Islet precursor cell (in vitro differentiated cells): ENCODE data around the gene SPATA6L.

ENCODE experiments used
- DNase-seq: peaks from one replicate; pipeline ENCODE4 v3.0.0-alpha.2; 2018

The SPATA6L gene

DNA sequence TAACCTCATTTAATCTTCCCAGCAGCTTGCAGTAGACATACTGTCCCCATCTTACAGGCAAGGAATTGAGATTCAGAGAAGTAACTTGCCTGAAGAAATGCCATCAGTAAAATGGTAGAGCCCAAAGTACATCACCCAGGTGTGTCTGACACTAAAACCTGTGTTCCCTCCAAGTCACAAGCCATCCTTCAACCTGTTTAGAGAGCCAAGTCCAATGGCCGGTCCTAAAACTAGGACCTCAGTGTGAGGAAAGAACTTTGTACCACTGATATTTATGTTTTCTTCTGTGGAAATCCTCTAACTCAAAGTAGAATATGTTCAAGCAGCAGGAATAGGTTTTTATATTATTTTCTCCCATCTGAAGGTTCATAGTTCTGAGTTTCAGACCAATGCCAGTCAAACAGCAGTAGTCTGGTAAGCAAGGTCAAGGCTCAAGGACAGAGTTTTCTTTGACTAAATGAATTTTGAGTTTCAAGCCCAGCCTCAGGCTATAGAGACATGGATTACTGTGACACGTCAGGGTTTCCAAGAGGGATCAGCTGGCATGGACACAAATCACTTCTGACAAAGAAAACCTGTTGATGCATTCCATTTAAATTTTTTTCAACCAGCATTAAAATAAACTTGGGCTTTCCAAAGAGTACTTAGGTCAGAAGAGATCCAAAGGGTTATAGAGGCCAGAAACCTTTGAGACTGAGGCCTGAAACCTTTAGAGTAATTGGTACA is 85.1 kb downstream of the SPATA6L start:
- no peak for DNase-seq

DNA sequence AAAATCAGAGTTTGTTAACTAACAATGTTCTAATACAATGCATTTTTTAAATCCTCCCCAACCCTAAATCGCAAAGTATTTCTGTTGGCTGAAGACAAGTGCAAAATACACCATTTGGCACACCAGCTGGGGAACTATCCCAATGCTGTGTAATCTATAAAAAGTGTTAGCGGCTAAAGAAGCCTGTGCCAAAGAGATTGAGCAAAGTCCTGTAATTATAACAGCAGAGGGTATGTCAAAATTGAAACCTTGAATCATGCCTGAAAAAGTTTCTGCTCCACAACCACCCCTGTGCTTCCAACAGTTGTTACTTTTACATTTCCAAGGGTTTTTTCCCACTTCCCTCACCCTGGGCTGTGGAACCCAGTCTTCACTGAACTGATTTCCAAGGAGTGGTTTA is 87.3 kb downstream of the SPATA6L start:
- no peak for DNase-seq

DNA sequence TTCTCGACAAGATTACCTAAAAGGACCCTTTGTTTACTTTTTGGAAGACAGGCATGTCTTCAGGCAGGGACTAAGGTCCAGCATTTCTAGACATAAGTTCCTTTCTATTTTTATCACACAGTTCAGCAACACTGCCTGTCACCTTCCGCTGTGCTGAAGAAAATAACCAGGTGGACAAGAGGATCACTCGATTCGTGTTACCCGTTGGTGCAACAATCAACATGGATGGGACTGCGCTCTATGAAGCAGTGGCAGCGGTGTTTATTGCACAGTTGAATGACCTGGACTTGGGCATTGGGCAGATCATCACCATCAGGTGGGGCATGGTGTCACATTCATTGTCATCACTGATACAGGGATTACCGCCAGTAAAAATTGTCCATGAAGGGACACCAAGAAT is 89.8 kb downstream of the SPATA6L start:
- no peak for DNase-seq

DNA sequence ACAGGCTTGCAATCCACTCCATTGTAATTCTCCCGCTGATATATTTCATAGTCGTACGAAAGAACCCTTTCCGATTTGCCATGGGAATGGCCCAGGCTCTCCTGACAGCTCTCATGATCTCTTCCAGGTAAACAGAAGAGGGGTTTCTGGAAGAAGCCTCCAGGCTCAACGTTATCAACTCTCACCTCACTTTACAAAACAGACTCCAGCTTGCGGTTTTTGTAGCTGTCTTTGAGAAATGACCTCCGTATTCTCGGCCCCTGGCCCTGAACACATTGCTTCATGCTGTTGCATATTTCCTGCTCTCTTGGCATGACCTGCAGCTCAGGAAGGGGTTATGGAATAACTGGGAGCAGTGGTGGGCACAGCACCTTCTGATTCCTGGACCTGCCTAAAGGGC is 90.3 kb downstream of the SPATA6L start:
- peak; percentile 62 for DNase-seq

DNA sequence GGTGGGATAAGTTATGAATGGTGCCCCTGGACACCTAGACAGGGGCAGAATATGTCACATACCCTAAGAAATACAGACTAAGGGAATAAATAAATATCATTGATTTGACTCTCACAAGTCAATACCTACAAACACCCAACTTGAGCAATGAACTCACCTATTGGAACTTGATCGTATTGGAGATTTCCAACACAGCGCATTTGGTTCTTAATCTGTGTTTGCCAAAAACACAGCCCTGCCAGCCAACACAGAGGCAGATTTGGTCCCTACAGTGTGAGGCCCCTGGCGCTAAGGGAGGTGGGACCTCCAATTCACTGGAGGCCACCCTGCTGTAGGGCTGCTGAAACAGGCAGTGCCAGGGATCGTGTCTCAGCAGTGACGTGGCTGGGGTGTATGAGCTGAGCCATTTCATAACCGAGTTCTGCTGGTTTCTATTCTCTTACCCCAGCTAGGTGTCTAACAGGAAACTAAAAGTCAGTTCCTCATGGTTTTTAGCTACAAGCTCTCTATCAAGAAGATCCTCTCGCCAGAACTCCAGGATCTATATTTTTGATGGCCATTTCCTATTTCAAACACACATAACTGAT is 91.5 kb downstream of the SPATA6L start:
- no peak for DNase-seq

DNA sequence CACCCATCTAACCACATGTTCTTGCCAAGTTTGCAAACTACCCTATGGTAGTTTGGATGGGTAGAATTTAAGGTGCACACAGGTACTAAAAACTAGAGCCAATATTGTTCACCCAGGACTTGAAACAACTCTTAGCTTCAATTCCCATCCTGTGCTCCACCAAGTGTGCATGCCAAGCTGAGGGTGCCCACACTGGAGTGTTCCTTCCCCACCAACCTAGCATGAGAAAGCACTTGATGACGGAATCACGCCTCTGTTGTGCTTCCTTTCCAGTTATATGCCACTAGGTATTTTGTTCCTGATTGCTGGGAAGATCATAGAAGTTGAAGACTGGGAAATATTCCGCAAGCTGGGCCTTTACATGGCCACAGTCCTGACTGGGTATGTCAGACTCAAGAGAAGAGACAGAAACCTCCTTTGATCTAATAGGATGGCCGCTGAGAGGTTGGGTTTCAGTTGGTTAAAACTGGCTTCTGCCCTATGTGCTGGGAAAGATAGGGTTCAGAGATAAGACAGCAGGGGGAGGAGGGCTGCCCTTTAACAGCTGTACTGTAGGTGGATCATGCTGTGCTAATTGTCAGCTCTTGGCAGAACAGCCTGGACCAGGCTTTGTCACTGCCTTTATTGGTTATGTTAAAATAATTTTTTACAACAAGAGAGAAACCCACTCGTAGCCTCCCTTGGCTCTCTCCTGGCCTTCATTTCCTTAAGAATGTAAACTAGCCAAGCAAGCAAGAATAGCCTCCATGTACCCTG is 92.5 kb downstream of the SPATA6L start:
- DNase-seq: no peak

DNA sequence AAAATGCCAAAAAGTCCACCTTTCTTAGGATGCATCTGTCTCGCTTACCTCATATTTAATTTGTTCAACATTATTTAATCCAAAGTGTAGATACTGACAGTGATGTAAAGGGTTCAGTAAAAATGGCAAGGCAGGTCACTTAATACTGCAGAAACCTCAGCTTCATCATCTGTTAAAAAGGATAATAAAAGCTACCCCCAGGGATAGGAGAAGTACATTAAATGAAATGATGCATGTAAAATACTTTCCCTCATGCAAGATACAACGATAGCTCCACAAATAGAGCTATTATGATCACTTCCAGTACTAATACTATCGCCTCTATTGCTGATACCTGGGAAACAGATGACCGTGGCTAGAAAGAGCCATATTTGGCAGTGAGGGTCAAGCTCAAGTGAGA is 93.1 kb downstream of the SPATA6L start:
- no peak for DNase-seq

DNA sequence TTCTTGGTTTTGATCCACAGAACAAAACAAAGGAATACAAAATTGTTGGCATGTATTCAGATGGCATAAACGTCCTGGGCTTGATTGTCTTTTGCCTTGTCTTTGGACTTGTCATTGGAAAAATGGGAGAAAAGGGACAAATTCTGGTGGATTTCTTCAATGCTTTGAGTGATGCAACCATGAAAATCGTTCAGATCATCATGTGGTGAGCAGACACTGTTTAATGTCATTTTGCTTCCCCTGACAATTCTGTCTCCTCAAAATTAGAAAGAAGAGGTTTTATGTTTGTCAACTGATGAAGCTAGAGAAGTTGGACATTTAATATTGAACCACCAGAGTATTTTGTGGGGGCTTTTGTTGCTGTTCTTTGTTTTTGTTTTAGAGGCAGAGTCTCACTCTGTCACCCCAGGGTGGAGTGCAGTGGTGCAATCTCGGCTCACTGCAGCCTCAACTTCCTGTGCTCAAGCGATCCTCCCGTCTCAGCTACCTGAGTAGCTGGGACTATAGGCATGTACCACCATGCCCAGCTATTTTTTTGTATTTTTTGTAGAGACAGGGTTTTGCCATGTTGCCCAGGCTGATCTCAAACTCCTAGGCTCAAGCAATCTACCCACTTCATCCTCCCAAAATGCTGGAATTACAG is 94.0 kb downstream of the SPATA6L start:
- no peak for DNase-seq

DNA sequence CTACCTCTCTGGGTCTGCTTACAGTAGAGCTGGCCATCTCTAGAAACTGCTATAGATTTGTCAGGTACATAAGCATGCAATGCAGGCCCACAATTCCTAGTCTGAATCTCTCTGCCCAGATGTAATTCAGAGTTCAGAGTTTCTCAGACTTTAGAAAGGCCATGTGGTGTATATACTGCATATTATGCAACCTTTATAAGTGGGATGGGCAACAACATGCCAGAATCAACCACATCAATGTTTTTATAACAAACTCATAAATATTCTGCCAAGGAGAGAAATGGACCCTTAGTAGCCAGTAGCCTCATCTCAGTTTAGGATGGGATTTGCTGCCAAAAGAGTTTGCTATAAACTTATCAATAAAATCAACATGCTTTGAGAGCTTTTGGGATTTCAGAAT is 97.2 kb downstream of the SPATA6L start:
- no peak for DNase-seq

DNA sequence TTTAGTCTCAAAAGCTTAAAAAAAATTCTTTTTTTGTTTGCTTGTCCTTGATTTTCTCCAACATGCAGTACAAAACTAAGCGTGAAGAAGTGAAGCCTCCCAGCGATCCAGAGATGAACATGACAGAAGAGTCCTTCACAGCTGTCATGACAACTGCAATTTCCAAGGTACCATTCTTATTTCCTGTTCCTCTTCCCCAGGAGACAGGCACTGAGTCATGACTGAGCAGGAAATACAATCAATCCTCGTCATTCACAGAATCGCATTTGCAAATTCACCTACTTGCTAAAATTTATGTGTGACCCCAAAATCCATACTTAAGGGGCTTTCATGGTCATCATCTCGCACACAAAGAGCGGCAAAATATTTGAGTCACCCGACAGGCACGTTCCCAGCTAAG is 98.7 kb downstream of the SPATA6L start:
- DNase-seq: no peak

DNA sequence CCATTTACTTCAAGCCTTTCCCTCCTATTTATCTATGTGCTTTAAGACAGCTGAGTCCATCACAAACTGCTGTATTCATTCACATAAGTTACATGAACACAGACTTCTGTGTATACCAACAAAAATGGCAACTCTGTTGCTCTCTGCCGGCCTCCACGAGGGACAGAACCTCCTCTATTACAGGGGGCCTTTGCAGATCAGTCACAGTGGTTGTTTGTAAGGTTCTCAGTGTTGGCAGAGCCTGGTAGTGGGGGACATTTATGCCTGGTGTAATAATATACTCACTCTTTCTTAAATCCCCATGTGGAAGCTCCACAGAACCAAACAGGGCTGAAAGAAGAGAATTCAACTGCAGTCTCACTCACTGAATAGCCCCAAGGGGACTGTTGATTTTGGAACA is 99.5 kb downstream of the SPATA6L start:
- DNase-seq: no peak

DNA sequence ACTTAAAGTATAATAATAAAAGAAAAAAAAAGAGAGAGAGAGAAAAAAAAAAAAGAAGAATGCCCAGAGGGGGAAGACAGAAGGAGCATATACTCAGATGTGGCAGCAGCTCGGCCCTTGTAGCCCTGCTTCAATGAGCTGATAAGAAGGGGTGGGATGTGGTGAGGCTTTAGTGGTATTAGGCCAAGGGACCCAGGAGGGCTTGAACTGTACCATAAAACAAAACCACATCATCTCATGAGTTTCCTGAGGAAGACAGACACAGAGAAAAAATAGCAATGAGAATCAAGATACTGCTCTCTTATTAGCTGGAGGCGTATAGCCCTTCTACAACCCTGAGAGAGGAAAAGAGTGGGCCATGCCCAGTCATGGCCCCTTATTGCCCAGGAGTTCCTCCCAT is 103.2 kb downstream of the SPATA6L start:
- DNase-seq: no peak

DNA sequence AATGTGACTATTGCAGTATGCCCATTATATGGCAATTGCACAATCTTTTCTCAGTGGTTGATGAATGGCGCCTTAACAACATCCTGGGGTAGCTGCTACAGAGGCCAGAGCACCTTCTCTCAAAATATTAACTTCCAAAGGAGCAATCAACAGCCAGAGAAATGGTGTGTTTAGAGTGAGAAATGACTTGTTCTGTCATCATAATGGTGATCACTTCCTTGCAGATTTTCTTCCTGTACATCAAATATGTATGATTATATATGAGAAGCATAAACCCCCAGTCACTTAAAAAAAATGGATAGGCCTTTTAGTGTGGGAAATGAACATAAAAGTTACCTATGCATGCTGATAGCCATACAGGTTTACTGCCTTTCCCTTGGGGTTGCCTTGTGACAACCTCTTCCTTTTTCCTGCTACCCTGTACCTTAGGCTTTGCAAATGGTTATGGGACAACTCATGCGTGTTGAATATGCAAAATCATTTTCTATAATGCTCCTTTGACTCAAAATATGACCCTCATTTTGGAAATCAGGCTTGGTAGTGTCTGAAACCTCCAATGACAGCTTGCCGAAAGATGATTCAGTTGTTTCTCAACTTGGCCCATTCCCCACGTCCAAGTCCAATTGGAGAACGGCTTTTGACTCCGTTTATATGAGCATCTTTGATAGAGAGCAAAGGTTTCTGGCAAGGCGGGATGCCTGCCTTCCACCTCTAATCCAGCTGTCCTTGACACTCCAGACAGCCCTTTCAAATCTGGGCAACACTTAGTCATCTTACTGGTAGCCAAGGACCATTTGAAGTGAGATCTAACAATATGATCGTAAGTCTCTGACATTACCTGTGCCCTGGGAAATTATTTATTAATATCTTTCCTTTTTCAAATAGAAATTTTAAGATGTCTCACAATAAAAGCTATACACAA is 106.8 kb downstream of the SPATA6L start:
- DNase-seq: no peak

DNA sequence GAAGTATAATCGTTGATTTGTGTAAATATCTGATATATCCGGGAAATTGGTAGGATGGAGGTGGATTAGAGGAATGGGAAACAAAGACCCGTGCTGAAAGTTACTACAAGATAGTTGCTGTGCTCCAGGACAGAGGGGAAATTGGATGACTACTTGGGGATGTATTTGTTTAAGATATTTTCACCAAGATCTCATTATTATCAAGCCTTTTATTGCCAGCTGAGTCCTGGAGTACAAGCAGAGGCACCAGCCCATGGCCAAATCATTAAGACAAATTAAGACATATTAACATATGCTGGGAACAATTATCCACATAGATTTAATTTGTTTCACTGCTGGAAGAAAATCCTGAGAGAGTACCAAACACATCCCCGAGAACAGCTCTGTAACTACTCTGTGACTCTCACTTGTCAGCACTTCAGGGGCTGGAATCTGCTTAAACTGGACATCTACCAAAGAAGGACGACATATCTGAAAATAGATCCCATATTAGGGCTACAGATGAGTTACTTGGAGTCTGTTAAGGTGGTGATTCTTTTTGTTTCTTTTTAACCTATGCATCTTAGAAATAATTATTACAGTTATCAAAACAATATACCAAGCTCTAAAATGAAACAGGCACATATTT is 107.8 kb downstream of the SPATA6L start:
- no peak for DNase-seq

DNA sequence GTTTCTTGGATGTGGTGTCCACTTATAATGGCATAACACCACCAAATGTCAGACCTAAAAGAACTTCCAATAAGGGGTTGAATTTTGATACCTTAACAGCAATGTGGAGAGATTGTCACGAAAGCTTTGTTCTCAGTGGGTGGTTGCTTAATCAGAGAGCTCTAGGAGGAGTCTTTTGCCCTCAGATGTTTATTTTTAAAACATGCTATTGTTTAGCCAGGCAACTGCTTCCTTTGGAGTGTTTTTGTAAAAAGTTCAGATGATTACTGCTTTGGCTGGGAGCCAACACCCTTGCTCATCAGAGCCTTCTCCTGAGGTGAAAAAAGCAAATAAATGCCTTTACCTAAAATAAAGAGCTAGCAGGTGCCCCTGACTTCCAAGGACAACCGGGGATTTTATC is 111.0 kb downstream of the SPATA6L start:
- DNase-seq: no peak

DNA sequence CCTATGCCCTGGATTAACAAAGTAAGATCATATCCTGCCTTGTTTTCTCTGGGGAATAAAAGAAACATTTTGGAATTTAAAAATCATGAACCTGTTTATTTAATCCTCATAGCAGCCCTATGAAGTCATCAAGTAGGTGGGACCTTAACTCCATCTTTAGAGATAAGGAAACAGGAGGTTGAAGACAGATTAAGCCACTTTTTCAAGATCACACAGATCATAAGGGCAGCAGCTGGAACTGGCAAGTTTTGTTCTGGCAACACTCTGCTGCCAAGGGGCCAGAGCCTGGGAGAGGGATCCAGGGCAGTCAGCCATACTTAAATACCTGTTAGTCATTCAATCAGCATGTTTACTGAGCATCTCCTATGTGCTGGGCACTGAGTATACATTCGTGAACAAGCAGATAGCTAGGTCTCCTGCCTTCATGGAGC is 112.3 kb downstream of the SPATA6L start:
- no peak for DNase-seq

DNA sequence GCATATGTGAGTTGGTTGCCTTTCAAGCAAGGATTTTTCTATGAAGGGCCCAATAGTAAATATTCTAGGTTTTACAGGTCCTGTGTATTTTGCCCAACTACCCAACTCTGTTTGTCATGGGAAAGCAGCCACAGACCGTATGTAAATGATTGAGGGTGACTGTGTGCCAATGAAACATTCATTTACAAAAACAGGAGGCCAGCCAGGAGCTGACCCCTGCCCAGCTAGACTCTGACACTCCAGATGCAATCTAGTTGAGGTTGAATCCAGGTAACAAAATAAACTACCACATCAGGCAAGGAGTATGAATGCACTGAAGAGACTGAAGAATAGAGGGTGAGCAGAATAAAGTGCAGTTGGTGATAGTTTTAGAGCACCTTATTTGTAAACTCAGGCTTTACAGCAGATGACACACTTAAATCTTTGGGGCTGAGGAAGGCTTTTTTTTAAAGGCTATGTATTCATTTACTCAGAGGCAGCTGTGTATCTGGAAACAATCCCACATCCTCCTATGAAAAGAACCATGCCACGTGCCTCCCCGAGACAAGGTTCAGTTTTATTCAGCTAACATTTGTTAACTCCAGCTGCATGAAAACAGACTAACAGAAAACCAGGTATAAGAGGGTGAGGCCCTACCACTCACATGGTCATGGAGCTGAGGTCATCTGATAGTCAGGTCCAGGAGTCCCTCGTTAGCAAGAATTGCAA is 115.3 kb downstream of the SPATA6L start:
- DNase-seq: no peak

DNA sequence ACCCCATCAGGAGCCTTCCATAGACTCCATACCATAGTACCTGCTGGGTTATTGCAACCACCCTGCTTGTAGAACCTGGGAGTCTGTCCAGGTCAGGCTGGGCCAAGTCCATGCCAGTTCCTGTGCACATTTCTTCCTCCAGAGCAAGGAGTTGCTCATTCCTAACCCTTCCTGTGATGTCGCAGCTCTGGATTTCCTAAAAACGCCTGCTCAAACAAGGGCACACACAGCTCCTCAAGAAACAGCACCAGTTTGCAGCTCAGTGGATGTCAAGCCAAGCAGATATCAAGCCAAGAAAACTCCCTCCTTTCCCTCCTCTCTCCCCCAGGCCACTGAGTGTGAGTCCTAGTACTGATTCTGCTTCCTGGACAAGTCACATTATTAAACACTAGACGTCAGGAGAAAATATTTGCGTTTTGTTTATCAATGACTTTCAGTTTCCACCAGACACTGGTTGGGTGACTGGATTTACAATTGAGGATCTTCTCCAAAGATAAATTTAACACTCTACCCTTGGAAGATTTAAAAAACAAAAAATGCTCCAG is 116.5 kb downstream of the SPATA6L start:
- no peak for DNase-seq

DNA sequence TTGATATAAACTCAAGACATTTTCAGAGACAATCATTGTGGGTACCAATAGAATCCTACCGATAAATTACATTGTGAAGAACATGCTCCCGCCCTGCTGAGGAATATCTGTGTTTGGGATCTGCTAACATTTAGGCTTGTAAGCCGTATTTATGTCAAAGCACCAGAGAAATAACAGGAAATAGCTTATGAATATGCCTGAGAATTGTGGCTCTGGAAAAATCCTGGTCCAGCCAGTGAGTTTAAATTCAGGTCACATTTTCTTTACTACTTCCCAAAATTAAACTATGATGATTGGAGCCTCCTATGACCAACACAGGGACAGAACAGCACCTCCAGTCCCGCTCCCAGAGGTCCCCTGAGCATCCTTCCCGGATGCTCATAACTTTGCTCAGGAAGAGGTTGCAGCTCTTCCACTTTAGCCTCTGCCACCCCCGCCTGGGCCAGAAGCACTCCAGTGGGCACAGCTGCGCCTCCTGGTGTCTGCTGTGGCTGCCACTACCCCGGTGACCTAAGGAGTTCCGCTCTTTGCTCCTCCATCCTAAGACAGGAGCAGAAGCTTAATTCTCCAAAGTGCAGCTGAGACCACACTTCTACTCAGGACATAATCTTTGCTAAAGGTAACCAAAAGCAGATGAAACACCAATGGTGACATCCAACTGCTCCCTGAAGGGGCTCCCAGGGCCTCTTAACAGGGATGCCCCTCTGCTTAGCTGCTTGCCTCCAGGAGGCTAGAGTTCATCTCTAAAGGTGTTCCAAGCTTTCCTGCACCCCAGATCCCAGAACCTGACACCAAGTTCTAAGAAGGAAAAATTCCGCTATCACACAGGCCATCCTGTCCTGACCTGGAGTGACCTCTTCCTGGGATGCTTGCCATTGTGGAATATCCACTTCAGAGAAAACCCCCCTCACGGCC is 117.2 kb downstream of the SPATA6L start:
- peak; percentile 77 for DNase-seq
